Islet of Langerhans (tissue), 1 donor: Measurements from ENCODE around the gene GPR180.

ENCODE experiments used
- FAIRE-seq: peaks from one replicate; lab custom pipeline; 2011; peaks lifted over from hg19 to GRCh38; lab: Jason Lieb, UNC

Gene GPR180

DNA sequence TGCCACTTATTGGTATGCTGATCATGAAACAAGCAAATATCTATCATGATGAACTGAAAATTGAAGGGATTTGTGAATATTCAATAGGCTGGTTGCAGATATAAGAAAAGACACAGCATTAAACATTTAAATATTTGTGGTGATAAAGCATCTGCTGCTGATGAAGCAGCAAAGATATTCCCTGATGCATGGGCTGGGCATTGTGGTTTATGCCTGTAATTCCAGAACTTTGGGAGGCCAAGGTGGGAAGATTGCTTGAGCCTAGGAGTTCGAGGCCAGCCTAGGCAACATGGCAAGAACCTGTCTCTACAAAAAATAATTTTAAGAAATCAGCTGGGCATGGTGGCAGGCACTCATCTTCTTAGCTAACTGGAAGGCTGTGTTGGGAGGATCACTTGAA, 54.5 kb downstream of the GPR180 start:
- no peak for FAIRE-seq

- FAIRE-seq, result no peak
Measured at GRCh38 chr13:94656766-94657165, 55.1 kb downstream of the GPR180 start.

- no peak for FAIRE-seq
Measured at GRCh38 chr13:94657167-94657566, 55.5 kb downstream of the GPR180 start.

- FAIRE-seq, result no peak
Measured at GRCh38 chr13:94658926-94659597, 57.4 kb downstream of the GPR180 start.

DNA sequence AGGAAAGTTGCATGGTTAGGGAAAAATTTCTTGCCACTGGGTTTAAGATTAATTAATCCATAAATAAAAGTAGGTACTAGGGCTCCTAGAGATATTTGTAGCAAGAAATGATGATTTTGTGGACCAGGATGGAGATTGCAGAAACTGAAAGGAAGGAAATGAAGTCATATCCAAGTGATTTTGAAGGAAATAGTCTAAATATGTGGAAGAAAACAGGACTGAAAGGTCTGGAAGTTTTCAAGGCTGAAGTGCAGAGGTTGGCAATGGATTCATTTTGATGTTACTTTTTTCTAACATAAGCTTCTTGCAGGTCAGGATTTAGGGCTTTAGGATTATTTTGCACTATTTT, 57.9 kb downstream of the GPR180 start:
- FAIRE-seq, result no peak

DNA sequence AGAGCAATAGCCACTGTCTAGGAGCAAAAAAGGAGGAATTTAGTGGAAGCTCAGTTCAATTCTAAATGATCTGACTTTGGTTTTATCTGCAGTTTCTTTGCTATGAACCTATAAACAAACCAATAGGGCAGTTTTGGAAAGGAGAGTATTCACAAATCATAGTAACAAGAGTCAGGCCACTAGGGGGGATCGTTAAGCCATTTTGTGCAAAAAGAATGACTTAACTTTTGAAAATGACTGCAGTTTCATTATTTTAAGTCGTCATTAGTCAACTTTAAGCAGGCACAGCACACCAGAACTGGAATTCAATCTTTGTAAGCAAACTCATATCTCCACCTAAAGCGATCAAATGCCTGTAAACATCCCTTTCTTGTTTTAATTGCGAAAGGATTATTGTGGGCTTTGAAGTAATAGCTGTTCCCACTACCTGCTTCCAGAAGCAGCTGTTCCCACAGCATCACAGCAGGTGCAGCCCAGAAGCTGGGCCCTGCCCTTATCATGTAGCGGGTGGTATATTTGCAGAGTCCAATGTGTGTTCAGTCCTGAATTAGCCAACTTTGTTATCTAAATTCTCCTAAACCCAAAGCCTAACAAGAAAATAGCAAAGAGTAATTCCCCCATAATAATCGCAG, 59.2 kb downstream of the GPR180 start:
- FAIRE-seq, result no peak

- FAIRE-seq, result no peak
Measured at GRCh38 chr13:94661406-94661805, 59.7 kb downstream of the GPR180 start.

DNA sequence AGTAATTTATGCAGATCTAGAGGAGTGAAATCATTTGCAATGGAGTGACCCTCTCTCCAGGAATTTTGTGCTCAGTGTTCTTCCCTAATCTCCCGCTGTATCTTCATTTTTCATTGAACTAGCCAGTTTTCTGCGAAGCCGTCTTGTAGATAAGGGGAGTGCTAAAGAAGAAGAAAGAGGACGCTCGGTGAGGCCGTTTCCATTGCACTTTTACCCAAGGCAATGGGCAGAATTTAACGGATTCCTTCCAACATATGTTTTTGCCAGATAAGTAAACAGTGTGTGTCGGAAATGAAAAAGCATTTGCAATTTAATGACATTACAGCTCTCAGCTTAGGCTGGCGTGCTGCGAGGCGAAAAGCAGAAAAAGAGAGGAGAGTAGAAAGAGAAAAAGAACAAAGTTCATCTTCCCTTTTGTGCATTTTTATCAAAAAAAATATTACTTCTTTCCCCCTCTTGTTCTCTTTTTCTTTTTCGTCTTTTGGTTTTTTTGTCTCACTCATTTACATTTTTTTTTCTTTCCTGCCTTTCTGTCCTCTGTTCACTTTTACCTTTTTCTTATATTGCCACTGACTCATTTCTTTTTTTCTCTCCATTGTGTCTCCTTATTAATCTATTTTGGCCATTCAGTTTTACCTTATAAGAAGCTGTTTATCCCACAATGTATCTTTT, 60.8 kb downstream of the GPR180 start:
- FAIRE-seq, result no peak

DNA sequence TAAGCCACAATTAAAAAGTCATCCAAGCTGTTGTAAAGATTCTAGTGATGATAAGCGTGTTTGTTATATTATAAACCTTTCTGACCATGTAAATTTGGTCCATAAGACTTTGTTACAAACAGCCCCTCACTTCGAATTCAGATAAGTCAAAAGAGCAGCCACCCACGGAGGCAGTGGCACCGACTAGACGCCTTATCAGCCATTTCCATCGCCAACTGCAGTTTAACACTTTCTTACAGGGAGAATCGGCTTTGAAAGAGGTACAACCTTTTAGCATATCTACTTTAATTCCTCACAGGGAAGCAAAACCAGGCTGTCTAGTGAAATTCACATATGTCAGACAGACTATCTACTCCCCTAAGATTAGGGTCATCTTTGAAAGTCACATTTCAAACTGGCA, 63.2 kb downstream of the GPR180 start:
- FAIRE-seq, result no peak

- no peak for FAIRE-seq
Measured at GRCh38 chr13:94666065-94666464, 64.4 kb downstream of the GPR180 start.

DNA sequence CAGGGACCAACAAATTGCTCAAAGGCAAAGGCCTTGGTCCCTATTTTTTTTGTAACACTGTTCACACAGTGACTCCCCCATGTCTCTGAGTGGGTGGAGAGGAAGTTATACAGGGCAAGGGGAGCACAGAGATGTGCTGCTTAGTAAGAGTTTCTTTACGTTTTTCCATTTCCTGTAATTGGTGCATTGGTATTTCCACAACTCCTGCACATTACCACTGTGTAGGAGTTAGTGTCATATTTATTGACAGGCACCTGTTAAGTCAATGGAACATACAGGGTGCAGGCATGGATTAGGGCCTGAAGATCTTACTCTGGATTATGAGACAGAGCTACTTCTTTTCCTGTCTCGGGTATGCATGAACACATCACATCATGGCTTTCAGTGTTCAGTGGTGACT, 65.5 kb downstream of the GPR180 start:
- FAIRE-seq, result no peak

- no peak for FAIRE-seq
Measured at GRCh38 chr13:94672400-94672799, 70.7 kb downstream of the GPR180 start.

- no peak for FAIRE-seq
Measured at GRCh38 chr13:94673851-94674250, 72.2 kb downstream of the GPR180 start.

DNA sequence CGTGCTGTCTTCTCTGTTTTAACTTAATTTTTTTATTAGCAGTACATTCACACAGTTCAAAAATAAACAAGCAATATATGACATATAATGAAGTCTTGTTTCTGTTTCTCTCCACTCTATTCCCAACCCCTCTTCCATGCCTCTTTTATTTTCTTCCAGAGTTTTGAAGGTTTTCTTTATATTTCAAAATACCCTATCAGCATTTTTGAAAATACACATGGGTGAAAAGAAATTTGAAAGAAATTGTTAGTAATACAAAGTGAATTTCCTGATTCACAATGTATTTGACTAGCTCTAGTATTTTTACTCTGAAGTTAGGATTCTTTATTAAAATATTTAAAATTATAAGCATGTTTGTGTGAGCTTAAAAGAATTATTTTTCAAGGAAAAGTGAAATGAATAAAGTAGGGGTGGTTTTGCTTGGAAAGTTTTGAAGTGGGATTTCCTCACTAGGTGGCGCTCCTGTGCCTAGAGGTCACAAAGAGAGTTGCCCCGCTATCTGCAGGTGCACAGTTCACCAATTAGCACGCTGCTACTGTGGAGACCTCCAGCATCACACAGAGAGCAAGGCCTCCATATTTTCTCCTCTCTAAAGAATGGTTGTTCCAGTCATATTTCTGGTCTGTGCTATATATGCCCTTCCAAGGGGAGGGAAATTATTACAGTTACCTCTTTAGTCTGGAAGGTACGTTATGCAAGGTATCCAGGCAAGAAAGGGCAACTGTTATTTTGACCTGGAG, 73.1 kb downstream of the GPR180 start:
- FAIRE-seq, result peak; percentile 71

DNA sequence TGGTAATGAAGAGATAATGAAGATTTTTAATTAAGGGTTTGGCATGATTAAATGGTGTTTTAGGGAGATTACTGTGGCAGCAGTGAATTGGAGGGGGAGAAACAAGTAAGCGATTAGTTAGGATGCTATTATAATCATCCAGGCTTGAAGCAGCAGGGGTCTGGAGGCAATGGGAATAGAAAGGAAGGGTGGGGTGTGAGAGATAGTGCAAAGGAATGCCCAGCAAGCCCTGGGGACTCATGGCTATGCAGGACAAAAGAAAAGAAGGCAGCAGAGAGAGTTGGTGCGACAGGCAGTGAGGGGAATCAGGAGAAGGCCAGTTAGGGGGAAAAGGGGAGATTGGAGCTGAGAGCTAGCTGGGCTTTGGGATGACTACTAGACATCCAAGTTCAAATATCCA, 76.1 kb downstream of the GPR180 start:
- no peak for FAIRE-seq

GRCh38 chr13:94678845-94679244, 77.2 kb downstream of the GPR180 start:
- FAIRE-seq, result no peak

GRCh38 chr13:94679614-94680013, 78.0 kb downstream of the GPR180 start:
- no peak for FAIRE-seq

- FAIRE-seq, result no peak
Measured at GRCh38 chr13:94682229-94682628, 80.6 kb downstream of the GPR180 start.

GRCh38 chr13:94683409-94683808, 81.8 kb downstream of the GPR180 start:
- no peak for FAIRE-seq
